HCT116 (cell line): Measurements from ENCODE around the gene HAO1. TPM values are rescaled to one million over a fixed set of nuclear protein-coding genes. Genes with fewer than 3 reads are reported as not detected.

Source experiments
- ATAC-seq: fragments of 200-7000 bp; cut with Tn5 transposase; 2 replicates; pipeline ENCODE4 v1.9.1; 2020; ENCODE audit warnings: mild to moderate bottlenecking, moderate library complexity
- BruUV-seq: library from RNA; stranded (reverse); fragments of 400-500 nt; replicated peaks from 2 replicates; lab custom pipeline; 2021; lab: Mats Ljungman, UMichigan
- CTCF ChIA-PET: fragments of 300-600 bp; sonication (Branson Sonifier 250); formaldehyde crosslinking; loops from one replicate; lab custom pipeline; 2021; ENCODE audit warnings: antibody characterized with exemption; lab: Charles Lee
- POLR2A ChIA-PET: fragments of 300-600, 350-600 bp; sonication (Branson Sonifier 250); formaldehyde crosslinking; loops from one replicate; lab custom pipeline; 2021; ENCODE audit warnings: antibody characterized with exemption; lab: Charles Lee
- RAD21 ChIA-PET, 2 experiments: fragments of 300-600 bp; sonication (Branson Sonifier 250); formaldehyde crosslinking; loops; one replicate each; lab custom pipeline; 2023; ENCODE audit warnings: low total read pairs in 2 of 2; ENCODE audit not compliant: uncharacterized antibody in 2 of 2, unreplicated experiment in 2 of 2, low non-redundant PET in 1 of 2; lab: Charles Lee
- DNase-seq: peaks from one replicate; pipeline ENCODE4 v3.0.0-alpha.2; 2010; ENCODE audit warnings: low read depth, low spot score
- H2AFZ ChIP-seq: fragments of 200-600 bp; shearing (Covaris generic), sonication (generic); 2 replicates; pipeline ENCODE4 v1.6.1; 2017; ENCODE audit warnings: low read depth, mixed run types, mixed read lengths, antibody characterized with exemption, low read length; ENCODE audit not compliant: poor library complexity, severe bottlenecking
- H3K27ac ChIP-seq: 2 replicates; pipeline ENCODE4 v1.5.1; 2012; ENCODE audit warnings: low read depth, low read length
- H3K27me3 ChIP-seq: fragments of 200-600 bp; sonication (generic); 2 replicates; pipeline ENCODE4 v1.6.1; 2016; ENCODE audit warnings: mixed run types, low read length, mixed read lengths; ENCODE audit not compliant: insufficient read depth
- H3K36me3 ChIP-seq, 2 experiments: fragments of 200-500 bp in 1 of 2; fragments of 200-600 bp in 1 of 2; sonication (Bioruptor generic) in 1 of 2; sonication (generic) in 1 of 2; 2 replicates each; pipeline versions ENCODE4 v1.5.1 to v1.6.1; 2014 to 2016; ENCODE audit warnings: low read length in 2 of 2, inconsistent platforms in 1 of 2, mixed read lengths in 1 of 2, mixed run types in 1 of 2; ENCODE audit not compliant: insufficient read depth in 2 of 2, control insufficient read depth in 1 of 2
- H3K4me1 ChIP-seq, 2 experiments: fragments of 200-600 bp in 1 of 2; sonication (generic) in 1 of 2; 2 replicates each; pipeline versions ENCODE4 v1.5.1 to v1.6.1; 2012 to 2017; ENCODE audit warnings: low read length in 2 of 2, inconsistent platforms in 1 of 2, mild to moderate bottlenecking in 1 of 2, mixed read lengths in 1 of 2, mixed run types in 1 of 2, moderate library complexity in 1 of 2; ENCODE audit not compliant: insufficient read depth in 2 of 2, control insufficient read depth in 1 of 2
- H3K4me2 ChIP-seq: fragments of 200-600 bp; sonication (generic); 2 replicates; pipeline ENCODE4 v1.6.1; 2017; ENCODE audit warnings: mixed run types, low read length, mixed read lengths
- H3K4me3 ChIP-seq, 2 experiments: fragments of 200-600 bp in 1 of 2; sonication (generic) in 1 of 2; replicated peaks in 1 of 2; 2 replicates each; pipeline ENCODE4 v1.5.1; 2011 to 2016; ENCODE audit warnings: low read length in 2 of 2, control low read depth in 1 of 2, low read depth in 1 of 2, mild to moderate bottlenecking in 1 of 2, mixed read lengths in 1 of 2, mixed run types in 1 of 2
- H3K79me2 ChIP-seq: fragments of 200-600 bp; sonication (generic); 2 replicates; pipeline ENCODE4 v1.6.1; 2017; ENCODE audit warnings: mild to moderate bottlenecking, mixed run types, low read length, moderate library complexity, mixed read lengths; ENCODE audit not compliant: insufficient read depth
- H3K9ac ChIP-seq: fragments of 200-600 bp; sonication (generic); 2 replicates; pipeline ENCODE4 v1.6.1; 2016; ENCODE audit warnings: low read length, mixed read lengths
- H3K9me2 ChIP-seq: fragments of 200-600 bp; sonication (generic), shearing (Covaris generic); 2 replicates; pipeline ENCODE4 v1.6.1; 2017; ENCODE audit warnings: mixed run types, mild to moderate bottlenecking, moderate library complexity; ENCODE audit not compliant: insufficient read depth
- H3K9me3 ChIP-seq, 2 experiments: fragments of 200-500 bp in 1 of 2; fragments of 200-600 bp in 1 of 2; sonication (Bioruptor generic) in 1 of 2; sonication (generic) in 1 of 2; 2 replicates each; pipeline ENCODE4 v1.6.1; 2014 to 2017; ENCODE audit warnings: low read length in 2 of 2, mixed read lengths in 2 of 2, inconsistent platforms in 1 of 2, low read depth in 1 of 2, mild to moderate bottlenecking in 1 of 2, mixed run types in 1 of 2, moderate library complexity in 1 of 2; ENCODE audit not compliant: control insufficient read depth in 1 of 2, insufficient read depth in 1 of 2
- H4K20me1 ChIP-seq: fragments of 200-600 bp; sonication (generic), shearing (Covaris generic); 2 replicates; pipeline ENCODE4 v1.6.1; 2017; ENCODE audit warnings: mixed run types, mild to moderate bottlenecking, moderate library complexity; ENCODE audit not compliant: insufficient read depth
- ELF1 ChIP-seq: IDR thresholded peaks from 2 replicates; pipeline ENCODE4 v1.6.1; 2012; ENCODE audit warnings: low read depth, borderline replicate concordance
- FOSL1 ChIP-seq: IDR thresholded peaks from 2 replicates; pipeline ENCODE4 v1.6.1; 2012; ENCODE audit warnings: low read depth
- JUND ChIP-seq: IDR thresholded peaks from 2 replicates; pipeline ENCODE4 v1.6.1; 2012
- SRF ChIP-seq: IDR thresholded peaks from 2 replicates; pipeline ENCODE4 v1.6.1; 2012; ENCODE audit warnings: low read depth
- YY1 ChIP-seq: IDR thresholded peaks from 2 replicates; pipeline ENCODE4 v1.6.1; 2011; ENCODE audit warnings: low read length, low read depth, moderate library complexity, mild to moderate bottlenecking; ENCODE audit not compliant: insufficient replicate concordance; ENCODE audit errors: extremely low read depth
- ZFX ChIP-seq: fragments of 450-650 bp; IDR thresholded peaks from 2 replicates; pipeline ENCODE4 v1.6.1; 2017
- ZNF274 ChIP-seq: fragments of 200-500 bp; sonication (Bioruptor generic); IDR thresholded peaks from 2 replicates; pipeline ENCODE4 v1.6.1; 2014; ENCODE audit warnings: mild to moderate bottlenecking, low read depth, low read length, inconsistent platforms
- intact Hi-C: fragments of 100-400 bp; cut with micrococcal nuclease; formaldehyde crosslinking; loops from 2 replicates; pipeline ENCODE4 v1.10.0; 2022
- total RNA-seq: library from RNA; stranded (reverse); gene quantifications from one replicate; pipeline ENCODE4 v1.2.1, GENCODE V29; 2021; ENCODE audit not compliant: unreplicated experiment
- TF ChIP-seq, protein P1 (sequence below): IDR thresholded peaks from 2 replicates; pipeline ENCODE4 v1.6.1; 2012
- TF ChIP-seq, protein P2 (sequence below): IDR thresholded peaks from 2 replicates; pipeline ENCODE4 v1.6.1; 2012; ENCODE audit warnings: low read depth
- TF ChIP-seq, protein P3 (sequence below): IDR thresholded peaks from 2 replicates; pipeline ENCODE4 v1.6.1; 2011; ENCODE audit warnings: mild to moderate bottlenecking, low read length, moderate library complexity; ENCODE audit not compliant: insufficient replicate concordance; ENCODE audit errors: extremely low read depth

Gene HAO1
- total RNA-seq, 1 experiment from 2014 or later = 0.12 TPM

DNA sequence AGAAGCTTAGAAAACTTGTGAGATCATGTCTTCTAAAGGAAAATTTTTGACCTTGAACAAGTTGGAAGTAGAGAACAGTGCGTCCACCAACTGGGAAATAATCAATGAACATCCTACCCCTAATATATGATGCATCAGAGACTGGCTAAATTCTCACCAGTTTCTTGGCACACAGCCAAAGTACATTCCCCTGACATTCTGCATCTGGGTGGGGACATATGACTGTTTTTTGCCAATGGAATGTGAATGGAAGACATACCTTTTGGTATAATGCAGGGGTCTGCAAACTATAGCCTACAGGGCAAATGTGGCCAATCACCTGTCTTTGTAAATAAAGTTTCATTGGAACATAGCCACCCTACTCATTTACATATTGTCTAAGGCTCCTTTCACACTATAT, 84.7 kb downstream of the HAO1 start:
- BruUV-seq = no TSS peak
- H3K4me3 ChIP-seq = no peak overlapping the region
- no peaks in the 10 kb centered on the region for H3K9me3 ChIP-seq
- no peaks in the 10 kb centered on the region for H3K36me3 ChIP-seq
- RAD21 ChIA-PET = no interaction called here
- intact Hi-C loops = loop anchor here (10.0 kb wide), 1 partner anchor 1091 kb away; the partner anchor contains the start of gene BMP2
- ATAC-seq (no peak), DNase-seq (no peak)
- CTCF ChIA-PET = no interaction called here
- TF ChIP-seq, protein P1, sequence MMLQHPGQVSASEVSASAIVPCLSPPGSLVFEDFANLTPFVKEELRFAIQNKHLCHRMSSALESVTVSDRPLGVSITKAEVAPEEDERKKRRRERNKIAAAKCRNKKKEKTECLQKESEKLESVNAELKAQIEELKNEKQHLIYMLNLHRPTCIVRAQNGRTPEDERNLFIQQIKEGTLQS = no peak
- TF ChIP-seq ELF1 (no peak), YY1 (no peak), ZFX (no peak), JUND (no peak), ZNF274 (no peak), SRF (no peak), FOSL1 (no peak)
- TF ChIP-seq, protein P2, sequence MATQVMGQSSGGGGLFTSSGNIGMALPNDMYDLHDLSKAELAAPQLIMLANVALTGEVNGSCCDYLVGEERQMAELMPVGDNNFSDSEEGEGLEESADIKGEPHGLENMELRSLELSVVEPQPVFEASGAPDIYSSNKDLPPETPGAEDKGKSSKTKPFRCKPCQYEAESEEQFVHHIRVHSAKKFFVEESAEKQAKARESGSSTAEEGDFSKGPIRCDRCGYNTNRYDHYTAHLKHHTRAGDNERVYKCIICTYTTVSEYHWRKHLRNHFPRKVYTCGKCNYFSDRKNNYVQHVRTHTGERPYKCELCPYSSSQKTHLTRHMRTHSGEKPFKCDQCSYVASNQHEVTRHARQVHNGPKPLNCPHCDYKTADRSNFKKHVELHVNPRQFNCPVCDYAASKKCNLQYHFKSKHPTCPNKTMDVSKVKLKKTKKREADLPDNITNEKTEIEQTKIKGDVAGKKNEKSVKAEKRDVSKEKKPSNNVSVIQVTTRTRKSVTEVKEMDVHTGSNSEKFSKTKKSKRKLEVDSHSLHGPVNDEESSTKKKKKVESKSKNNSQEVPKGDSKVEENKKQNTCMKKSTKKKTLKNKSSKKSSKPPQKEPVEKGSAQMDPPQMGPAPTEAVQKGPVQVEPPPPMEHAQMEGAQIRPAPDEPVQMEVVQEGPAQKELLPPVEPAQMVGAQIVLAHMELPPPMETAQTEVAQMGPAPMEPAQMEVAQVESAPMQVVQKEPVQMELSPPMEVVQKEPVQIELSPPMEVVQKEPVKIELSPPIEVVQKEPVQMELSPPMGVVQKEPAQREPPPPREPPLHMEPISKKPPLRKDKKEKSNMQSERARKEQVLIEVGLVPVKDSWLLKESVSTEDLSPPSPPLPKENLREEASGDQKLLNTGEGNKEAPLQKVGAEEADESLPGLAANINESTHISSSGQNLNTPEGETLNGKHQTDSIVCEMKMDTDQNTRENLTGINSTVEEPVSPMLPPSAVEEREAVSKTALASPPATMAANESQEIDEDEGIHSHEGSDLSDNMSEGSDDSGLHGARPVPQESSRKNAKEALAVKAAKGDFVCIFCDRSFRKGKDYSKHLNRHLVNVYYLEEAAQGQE = no peak
- TF ChIP-seq, protein P3, sequence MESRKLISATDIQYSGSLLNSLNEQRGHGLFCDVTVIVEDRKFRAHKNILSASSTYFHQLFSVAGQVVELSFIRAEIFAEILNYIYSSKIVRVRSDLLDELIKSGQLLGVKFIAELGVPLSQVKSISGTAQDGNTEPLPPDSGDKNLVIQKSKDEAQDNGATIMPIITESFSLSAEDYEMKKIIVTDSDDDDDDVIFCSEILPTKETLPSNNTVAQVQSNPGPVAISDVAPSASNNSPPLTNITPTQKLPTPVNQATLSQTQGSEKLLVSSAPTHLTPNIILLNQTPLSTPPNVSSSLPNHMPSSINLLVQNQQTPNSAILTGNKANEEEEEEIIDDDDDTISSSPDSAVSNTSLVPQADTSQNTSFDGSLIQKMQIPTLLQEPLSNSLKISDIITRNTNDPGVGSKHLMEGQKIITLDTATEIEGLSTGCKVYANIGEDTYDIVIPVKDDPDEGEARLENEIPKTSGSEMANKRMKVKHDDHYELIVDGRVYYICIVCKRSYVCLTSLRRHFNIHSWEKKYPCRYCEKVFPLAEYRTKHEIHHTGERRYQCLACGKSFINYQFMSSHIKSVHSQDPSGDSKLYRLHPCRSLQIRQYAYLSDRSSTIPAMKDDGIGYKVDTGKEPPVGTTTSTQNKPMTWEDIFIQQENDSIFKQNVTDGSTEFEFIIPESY = no peak
- H2AFZ ChIP-seq = no peak overlapping the region
- H3K79me2 ChIP-seq = no peaks in the 10 kb centered on the region
- H4K20me1 ChIP-seq = no peaks in the 10 kb centered on the region
- no peak overlapping the region for H3K27ac ChIP-seq
- H3K4me2 ChIP-seq = no peak overlapping the region
- no peaks in the 10 kb centered on the region; the same call in 1 of the 2 replicates for H3K27me3 ChIP-seq
- peaks cover 0 to 15% of the 10 kb centered on the region in 2 experiments; a peak in 2 of 4 replicates for H3K4me1 ChIP-seq
- no peak overlapping the region for H3K9ac ChIP-seq
- POLR2A ChIA-PET = no interaction called here
- no peaks in the 10 kb centered on the region for H3K9me2 ChIP-seq
